IMR-90 (cell line): ENCODE measurements around the gene FIBCD1.

Experiments
- BHLHE40 ChIP-seq: fragments of 150-350 bp; IDR thresholded peaks from 2 replicates; pipeline ENCODE4 v1.6.1; 2016; ENCODE audit warnings: mild to moderate bottlenecking, low read depth, low read length
- CEBPB ChIP-seq: IDR thresholded peaks from 2 replicates; pipeline ENCODE4 v1.6.1; 2012; ENCODE audit warnings: low read depth, low read length, improper control_type of control experiment
- FOS ChIP-seq: fragments of 150-350 bp; IDR thresholded peaks from 2 replicates; pipeline ENCODE4 v1.6.1; 2016; ENCODE audit warnings: low read depth, low read length
- MXI1 ChIP-seq: IDR thresholded peaks from 2 replicates; pipeline ENCODE4 v1.6.1; 2012; ENCODE audit warnings: low read depth, mild to moderate bottlenecking, low read length, moderate library complexity, borderline replicate concordance
- NFE2L2 ChIP-seq: fragments of 150-350 bp; IDR thresholded peaks from 2 replicates; pipeline ENCODE4 v1.6.1; 2016; ENCODE audit warnings: low read depth, mild to moderate bottlenecking, low read length
- POLR2A ChIP-seq: IDR thresholded peaks from 2 replicates; pipeline ENCODE4 v1.6.1; 2012; ENCODE audit warnings: mild to moderate bottlenecking, low read depth, low read length
- RAD21 ChIP-seq: IDR thresholded peaks from 2 replicates; pipeline ENCODE4 v1.6.1; 2012; ENCODE audit warnings: low read length, improper control_type of control experiment
- SMC3 ChIP-seq: fragments of 150-350 bp; IDR thresholded peaks from 2 replicates; pipeline ENCODE4 v1.6.1; 2016; ENCODE audit warnings: low read depth, mild to moderate bottlenecking, antibody characterized with exemption, low read length, moderate library complexity
- TF ChIP-seq, protein P1 (sequence below): conservative IDR thresholded peaks from 2 replicates; pipeline ENCODE4 v1.5.1; 2012; ENCODE audit warnings: mild to moderate bottlenecking, low read depth, low read length, improper control_type of control experiment

DNA sequence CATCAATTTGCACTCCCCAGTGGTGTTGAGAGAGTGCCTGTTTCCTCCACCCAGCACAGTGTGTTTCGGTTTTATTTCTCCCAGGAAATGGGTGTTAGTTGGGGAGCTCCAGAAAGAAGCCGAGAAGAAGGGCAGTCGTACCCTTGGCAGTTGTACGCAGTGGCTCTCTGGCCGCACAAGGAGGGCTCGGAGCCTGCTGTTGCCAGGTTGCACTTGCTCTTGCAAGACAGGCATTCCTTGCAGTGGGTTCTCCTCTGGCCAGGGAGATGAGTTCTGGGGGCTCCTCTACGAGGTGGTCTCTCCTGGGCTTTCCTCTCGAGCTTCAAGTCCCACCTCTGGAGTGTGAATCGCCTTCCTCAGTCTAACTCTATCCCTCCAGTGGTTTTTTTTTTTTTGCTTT is 71.5 kb downstream of the FIBCD1 start:
- TF ChIP-seq, protein P1, sequence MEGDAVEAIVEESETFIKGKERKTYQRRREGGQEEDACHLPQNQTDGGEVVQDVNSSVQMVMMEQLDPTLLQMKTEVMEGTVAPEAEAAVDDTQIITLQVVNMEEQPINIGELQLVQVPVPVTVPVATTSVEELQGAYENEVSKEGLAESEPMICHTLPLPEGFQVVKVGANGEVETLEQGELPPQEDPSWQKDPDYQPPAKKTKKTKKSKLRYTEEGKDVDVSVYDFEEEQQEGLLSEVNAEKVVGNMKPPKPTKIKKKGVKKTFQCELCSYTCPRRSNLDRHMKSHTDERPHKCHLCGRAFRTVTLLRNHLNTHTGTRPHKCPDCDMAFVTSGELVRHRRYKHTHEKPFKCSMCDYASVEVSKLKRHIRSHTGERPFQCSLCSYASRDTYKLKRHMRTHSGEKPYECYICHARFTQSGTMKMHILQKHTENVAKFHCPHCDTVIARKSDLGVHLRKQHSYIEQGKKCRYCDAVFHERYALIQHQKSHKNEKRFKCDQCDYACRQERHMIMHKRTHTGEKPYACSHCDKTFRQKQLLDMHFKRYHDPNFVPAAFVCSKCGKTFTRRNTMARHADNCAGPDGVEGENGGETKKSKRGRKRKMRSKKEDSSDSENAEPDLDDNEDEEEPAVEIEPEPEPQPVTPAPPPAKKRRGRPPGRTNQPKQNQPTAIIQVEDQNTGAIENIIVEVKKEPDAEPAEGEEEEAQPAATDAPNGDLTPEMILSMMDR: no peak
- TF ChIP-seq NFE2L2 (no peak), SMC3 (no peak), FOS (no peak), MXI1 (no peak), POLR2A (no peak), CEBPB (no peak), RAD21 (no peak), BHLHE40 (no peak)
